GM21423 (cell line): Measurements from ENCODE around the gene SLC38A8.

Experiments
- ATAC-seq: cut with Tn5 transposase; IDR thresholded peaks from one replicate; pipeline ENCODE4 v1.9.1; 2021; ENCODE audit warnings: mild to moderate bottlenecking, moderate library complexity; ENCODE audit not compliant: unreplicated experiment

The SLC38A8 gene

GRCh38 chr16:84049403-84050060, 6.9 kb upstream of the SLC38A8 start:
- ATAC-seq, result no peak

DNA sequence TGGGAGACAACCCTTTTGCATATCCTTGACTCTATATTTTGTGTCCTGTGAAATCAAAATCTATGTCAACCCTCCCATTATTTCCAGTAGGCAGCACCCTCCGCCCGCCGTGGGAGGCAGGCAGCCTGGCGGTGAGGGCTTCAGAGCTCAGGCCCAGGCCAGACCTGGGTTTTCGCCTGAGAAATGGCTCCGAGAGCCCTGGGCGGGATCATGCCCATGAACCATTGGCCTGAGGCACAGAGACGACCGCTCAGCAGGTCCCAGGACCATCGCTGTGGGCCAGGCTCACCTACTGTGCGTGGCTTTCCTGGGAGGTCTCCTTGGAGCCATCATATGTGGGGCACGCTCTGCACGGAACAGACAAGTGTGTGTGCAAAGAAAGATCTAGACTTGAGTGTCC, 6.3 kb upstream of the SLC38A8 start:
- no peak for ATAC-seq

GRCh38 chr16:84048270-84048669, 5.7 kb upstream of the SLC38A8 start:
- ATAC-seq, result no peak

DNA sequence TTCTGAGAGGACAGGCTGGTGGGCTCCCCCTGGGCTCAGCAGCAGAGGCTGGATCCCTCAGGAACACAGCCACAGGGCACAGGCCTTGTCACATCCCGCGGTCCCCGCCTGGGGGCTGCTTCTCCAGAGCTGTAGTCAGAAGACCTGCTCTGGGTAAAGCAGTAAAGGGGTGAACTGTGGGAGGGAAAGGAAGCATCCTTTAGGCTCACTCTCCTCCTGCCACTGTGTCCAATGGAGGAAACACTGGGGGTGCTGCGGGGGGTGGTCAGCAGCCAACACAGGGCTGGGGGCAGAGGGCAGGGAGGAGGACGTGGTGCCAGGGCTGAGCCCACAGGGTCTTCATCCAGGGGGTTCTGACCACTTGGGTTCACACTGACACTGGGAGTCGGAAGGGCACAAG, 5.0 kb upstream of the SLC38A8 start:
- no peak for ATAC-seq

DNA sequence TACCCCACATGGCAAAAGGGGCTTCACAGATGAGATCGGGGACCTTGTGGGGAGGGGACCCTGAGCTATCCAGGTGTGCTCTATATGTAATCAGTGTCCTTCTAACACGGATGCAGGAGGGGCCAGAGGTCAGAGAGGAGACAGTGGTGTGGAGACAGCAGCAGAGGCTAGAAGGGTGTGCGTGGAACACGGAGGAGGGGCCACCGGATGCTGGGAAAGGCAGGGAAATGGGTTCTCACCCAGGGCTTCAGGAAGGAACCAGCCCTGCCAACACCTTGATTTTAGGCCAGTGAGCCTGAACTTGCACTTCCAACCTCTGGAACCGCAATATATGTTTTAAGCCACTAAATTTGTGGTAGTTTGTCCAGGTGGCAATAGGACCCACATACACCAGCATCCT, 4.6 kb upstream of the SLC38A8 start:
- ATAC-seq, result no peak

GRCh38 chr16:84045818-84046470, 3.3 kb upstream of the SLC38A8 start:
- ATAC-seq, result no peak

DNA sequence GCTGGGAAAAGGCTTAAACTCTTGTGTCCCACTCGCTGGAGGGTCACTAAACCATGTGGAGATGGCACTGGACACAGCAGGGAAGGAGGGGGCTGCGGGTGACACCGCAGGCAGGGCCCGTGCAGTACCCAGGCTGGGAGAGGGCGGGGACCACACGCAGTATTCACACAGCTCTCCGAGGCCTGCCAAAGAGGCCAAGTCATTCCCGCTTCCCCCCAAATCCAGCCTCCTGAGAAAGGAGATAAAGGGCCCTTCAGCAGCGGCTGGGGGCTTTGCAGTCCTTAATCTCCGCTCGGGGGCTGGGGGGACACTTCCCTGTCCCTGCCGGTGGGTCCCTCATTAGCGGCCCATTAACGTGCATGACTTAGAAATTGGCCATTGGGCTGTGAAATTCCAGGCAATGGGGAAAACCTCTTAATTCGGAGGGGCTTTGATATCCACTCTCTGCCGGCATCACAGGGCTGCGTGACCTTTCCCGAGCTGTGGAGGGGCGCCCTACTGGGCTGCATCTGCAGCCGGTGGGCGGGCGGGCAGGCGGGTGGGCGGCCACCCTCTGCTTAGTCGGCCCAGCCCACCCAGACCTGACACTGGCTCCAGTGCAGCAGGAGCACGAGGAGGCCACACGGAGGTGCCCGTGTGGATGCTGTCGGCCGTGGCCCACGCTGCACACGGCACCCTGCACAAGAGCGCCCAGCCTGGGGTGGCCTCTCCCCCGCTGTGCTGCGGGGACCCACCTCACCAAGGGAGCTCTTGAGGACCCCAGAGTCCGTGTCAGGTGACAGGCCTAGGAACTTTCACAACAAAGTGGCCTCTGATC, 2.6 kb upstream of the SLC38A8 start:
- ATAC-seq, result no peak

DNA sequence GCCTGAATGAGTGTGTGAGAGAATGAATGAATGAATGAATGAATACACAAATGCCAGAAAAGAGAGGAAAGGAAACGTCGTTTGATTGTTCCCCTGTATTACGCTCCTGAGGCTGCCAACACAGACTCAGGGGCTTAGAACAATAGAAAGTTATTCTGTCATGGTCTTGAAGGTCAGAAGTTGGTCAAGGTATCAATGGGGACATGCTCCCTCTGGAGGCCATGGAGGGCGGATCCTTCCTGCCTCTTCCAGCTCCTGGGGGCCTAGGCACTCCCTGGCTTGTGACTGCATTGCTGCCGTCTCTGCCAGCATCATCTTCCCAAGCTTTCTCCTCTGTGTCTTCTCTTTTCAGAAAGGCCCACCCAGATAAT, 1.5 kb upstream of the SLC38A8 start:
- ATAC-seq, result no peak

- no peak for ATAC-seq
These were observed 1.0 kb upstream of the SLC38A8 start for GRCh38 chr16:84043486-84044117.

- no peak for ATAC-seq
These were observed 387 bp upstream of the SLC38A8 start for GRCh38 chr16:84042879-84043485.

DNA sequence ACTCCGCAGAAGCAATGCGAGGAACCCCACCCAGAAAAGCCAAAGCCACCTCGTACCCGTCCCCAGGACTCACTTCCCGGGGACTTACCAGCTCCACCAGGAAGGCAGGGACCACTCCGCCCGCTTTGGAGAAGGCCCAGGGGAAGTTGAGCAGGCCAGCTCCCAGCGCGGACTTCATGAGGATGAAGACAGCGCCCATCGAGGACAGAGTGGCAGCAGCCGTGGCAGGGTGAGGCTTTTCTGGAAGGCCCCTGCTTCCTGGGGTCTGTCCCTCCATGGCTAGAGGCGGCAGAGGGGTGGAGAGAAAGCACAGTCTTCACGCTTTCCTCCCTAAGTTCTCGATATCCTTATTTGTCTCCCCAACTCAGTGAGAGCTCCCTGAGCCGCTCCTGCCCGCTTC, 714 bp downstream of the SLC38A8 start:
- no peak for ATAC-seq

- ATAC-seq, result no peak
These were observed 1.5 kb downstream of the SLC38A8 start for GRCh38 chr16:84040823-84041820.

DNA sequence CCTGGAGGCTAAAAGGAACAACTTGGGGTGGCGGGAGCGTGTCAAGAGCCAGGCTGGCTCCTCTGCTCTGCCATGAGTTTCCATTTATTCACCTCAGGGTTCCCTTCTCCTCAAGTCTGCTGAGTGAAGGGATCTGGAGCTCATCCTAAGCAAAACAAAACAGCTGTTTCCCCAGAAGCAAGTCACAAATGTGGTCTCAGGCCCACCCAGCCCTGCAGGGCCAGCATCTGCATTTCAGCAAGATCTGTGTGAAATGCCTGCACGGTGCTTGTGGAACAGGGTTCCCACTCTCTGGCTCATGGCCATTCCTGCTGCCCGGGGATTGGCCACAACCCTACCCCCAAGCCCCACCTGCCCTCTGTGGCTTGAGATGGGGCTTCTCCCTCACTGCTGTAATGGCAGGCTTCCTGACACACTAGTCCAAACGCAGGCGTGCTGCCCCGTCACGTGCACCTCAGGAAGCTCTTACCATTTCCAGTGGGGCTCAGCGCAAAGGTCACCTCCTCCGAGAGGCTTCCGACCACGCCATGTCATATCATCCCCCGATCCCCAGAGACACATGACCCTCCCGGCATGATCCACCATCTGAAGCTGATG, 2.3 kb downstream of the SLC38A8 start:
- ATAC-seq, result no peak

- ATAC-seq, result no peak
These were observed 2.9 kb downstream of the SLC38A8 start for GRCh38 chr16:84039696-84040095.

- ATAC-seq, result no peak
These were observed 4.1 kb downstream of the SLC38A8 start for GRCh38 chr16:84038469-84038868.

DNA sequence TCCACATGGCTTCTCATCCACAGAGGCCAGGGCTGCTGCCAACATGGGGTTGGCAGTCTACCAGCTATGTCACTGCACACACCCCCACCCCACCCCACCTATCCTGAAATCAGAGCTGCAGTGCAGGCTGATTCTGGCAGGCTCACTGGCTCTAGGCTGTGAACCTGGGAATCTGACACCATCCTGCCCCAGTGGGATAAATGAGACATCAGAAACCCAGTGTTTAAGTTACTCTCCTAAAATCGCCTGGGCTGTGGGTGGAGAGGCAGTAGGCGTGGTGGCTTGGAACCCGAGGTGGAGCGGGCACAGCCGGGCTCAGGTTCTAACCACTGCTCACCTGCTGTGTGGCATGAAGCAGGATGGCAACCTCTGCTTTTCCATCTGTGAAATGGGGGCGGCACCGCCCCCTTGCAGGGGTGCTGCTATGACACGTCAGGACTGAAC, 5.6 kb downstream of the SLC38A8 start:
- ATAC-seq, result no peak

GRCh38 chr16:84036131-84036530, 6.5 kb downstream of the SLC38A8 start:
- no peak for ATAC-seq

- no peak for ATAC-seq
These were observed 8.1 kb downstream of the SLC38A8 start for GRCh38 chr16:84034516-84034915.
